H54 (cell line): ENCODE data around the gene FUT2.

Experiments used
- DNase-seq: peaks from one replicate; pipeline ENCODE4 v3.0.0; 2011; ENCODE audit warnings: low spot score, mixed read lengths; ENCODE audit not compliant: insufficient read length
- FAIRE-seq: peaks from 3 replicates; lab custom pipeline; 2011; peaks lifted over from hg19 to GRCh38; lab: Jason Lieb, UNC
- POLR2A ChIP-seq: IDR thresholded peaks from 2 replicates; pipeline ENCODE4 v1.6.1; 2011; ENCODE audit warnings: low read depth, mild to moderate bottlenecking, low read length

Gene FUT2

DNA sequence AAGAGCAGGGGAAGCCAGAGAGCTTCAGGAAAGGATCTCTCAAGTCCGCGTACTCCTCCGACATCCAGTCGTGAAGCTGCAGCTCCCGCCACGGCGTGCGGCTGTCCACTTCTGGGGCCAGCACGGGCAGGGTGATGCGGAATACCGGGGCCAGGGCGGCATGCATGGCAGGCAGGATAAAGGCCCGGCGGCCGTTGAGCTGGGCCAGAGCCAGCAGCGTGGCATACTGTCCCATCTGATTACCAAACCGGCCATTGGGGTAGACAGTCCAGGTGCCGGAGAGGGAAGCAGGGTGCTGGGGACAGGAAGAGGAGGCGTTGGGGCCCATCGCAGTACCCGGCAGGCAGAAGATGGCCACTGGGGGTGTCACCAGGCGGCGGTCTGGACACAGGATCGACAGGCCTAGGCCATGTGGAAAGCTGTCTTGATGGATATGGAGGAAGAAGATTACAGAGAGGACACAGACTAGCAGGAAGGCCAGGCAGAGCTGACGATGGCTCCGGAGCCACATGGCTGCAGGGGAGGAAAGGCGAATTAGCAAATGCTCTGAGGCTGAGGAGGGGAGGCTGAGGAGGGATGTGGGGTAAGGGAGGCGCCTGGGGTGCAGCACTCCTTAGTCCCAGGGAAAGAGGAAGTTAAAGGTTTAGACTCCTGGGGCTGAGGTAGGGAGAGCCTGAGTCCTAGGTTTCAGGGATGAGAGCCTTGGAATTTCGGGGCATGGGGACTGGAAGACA is 55.2 kb downstream of the FUT2 start:
- no peak for TF ChIP-seq POLR2A
- DNase-seq (no peak), FAIRE-seq (no peak)

- no peak for DNase-seq
- no peak for FAIRE-seq
- TF ChIP-seq POLR2A: no peak
Observed at GRCh38 chr19:48751845-48752495, 56.2 kb downstream of the FUT2 start.

GRCh38 chr19:48752496-48753365 is 57.0 kb downstream of the FUT2 start, which contains the start of gene FUT1:
FUT1 (minus strand) TSS chr19:48752641; CDS start chr19:48751281, 1,360 bp downstream.
- FAIRE-seq (no peak), DNase-seq (peak; percentile 82)
- TF ChIP-seq POLR2A: no peak

GRCh38 chr19:48755084-48755641 is 59.4 kb downstream of the FUT2 start, which contains the start of gene FGF21:
FGF21 (plus strand) TSS chr19:48755524; CDS start chr19:48756237, 713 bp downstream.
- no peak for TF ChIP-seq POLR2A
- FAIRE-seq: no peak

More at GRCh38 chr19:48755084-48755641, 59.4 kb downstream of the FUT2 start, which contains the start of gene FGF21:
- no peak for DNase-seq
